Measurements from ENCODE around the gene MYO3B.

DNA sequence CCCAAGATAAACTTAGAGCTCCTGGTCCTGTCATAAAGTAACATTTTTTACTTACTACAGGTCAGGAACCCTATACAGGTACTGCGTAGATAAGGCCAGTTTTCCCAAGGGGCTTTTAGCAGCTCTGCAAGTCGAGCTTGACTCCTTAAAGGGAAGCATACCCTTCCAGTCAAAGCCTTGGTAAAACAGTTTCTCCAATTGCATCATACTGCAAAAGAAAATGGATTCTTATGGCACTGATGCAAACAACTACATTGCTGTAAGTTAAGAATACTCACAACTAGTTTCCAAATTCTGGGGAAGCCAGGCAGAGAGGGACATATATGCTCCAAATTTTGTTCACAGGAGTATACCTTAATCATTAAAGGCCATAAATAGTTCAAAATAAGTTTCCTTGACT, 31.0 kb downstream of the MYO3B start:
- TF ChIP-seq CTCF (conservative IDR thresholded peaks at IDR 0.05; ENCODE audit: low read depth, low read length) (no peak), EZH2 (IDR thresholded peaks at IDR 0.05; ENCODE audit: borderline replicate concordance, low read depth, low read length, poor library complexity, severe bottlenecking) (no peak)
